GM19468 (cell line): ENCODE results near the gene RAB3A.

ENCODE experiments used
- ATAC-seq: cut with Tn5 transposase; IDR thresholded peaks from one replicate; pipeline ENCODE4 v1.9.1; 2021; ENCODE audit warnings: mild to moderate bottlenecking, moderate library complexity, moderate number of reproducible peaks; ENCODE audit not compliant: unreplicated experiment; ENCODE audit errors: extremely low read depth

The RAB3A gene

DNA sequence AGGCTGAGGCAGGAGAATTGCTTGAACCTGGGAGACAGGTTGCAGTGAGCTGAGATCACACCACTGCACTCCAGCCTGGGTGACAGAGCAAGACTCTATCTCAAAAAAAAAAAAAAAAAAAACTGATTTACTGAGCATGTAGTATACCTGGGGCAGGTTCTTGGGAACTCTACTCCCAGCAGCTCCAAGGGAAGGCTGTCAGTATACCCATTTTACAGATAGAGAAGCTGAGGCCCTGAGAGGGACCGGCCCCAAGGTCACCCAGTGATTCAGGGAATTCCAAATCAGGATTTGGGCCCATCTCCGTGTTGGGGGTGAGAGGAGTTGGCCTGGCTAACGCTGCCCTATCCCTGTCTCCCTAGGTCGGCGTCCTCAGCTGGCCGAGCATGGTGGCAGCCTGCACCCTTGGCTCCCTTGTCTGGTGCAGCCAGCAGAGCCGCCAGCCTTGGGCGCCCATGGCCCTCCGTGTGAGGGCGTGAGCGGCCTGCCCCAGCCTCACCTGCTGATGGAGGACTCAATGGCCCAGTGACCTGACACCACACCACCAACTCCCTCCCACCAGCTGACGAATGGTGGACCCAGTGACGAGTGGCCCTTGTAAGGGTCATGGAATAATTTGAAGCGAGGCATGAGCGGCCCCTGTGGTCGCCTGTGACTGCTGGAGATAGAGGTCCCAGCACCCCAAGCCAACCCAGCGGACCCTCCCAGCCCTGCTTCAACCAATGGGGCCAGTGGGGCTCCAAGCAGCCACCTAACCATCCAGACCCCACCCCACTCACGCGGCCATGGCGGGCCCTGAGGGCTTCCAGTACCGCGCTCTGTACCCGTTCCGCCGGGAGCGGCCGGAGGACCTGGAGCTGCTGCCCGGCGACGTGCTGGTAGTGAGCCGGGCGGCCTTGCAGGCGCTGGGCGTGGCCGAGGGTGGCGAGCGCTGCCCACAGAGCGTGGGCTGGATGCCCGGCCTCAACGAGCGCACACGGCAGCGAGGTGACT, 48.5 kb downstream of the RAB3A start:
- no peak for ATAC-seq

DNA sequence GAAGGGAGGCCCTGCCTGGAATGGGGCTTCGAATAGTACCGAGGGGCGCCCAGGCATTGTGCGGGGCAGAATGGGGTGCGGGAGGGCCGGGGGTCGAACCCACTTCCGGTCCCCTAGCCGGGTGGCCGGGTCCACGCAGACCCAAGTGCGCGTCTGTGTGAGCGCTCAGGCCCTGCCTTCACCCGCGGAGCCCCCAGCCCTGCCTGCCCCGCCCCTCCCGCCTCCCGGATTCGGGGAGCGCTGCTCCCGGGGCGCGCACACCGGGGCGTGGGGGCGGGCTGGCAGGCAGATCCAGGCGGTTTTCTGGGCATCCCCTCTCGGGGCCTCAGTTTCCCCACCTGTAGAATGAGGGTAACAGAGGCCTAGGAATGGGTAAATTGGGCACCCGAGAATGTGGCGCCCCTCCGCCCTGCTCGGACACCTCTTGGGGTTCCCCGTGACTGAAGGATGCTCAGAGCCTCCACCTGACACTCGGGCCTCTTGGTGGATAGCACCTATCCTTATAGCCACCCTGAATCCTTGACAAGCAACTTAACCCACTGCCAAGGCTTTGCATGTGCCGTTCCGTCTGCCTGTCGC, 50.2 kb downstream of the RAB3A start:
- no peak for ATAC-seq

DNA sequence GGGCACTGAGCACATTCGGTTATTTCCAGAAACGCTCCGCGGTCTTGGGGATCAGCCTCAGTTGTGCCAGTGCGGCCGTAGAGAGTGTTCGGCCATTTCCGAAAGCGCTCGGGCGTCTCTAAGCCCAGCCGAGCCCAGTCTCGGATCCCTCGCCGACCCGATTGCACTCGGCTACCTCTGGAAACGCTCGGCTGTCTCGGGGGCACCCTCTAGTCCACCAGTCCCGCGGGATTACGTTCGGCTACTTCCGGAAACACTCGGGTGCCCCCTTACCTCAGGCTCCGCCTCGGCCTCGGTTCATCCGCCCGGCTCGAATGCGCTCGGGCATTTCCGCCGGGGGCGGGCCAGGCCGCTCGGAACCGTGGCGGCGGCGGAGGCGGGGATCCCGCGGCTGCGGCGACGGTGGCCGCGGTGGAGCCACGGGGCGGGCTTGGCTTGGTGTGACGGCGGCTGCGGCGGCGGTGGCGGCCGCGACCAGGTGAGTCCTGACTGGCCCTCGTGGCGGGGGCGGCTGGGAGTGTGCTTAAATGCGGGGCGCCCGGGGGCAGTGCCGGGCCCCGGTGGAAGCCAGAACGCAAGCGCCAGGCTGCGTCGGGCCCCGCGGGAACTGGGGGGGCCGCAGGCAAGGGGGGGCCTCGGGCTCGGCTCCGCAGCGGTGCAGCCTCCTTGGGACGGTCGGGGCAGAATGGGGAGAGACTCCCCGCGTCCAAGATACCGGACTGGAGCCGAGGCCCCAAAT, 50.9 kb downstream of the RAB3A start, which contains the start of gene PIK3R2:
PIK3R2 (plus strand) TSS at position 347 of the 739 bp plus-strand sequence. CDS start 2,717 bp downstream, outside the sequence.
- peak; percentile 72 for ATAC-seq

DNA sequence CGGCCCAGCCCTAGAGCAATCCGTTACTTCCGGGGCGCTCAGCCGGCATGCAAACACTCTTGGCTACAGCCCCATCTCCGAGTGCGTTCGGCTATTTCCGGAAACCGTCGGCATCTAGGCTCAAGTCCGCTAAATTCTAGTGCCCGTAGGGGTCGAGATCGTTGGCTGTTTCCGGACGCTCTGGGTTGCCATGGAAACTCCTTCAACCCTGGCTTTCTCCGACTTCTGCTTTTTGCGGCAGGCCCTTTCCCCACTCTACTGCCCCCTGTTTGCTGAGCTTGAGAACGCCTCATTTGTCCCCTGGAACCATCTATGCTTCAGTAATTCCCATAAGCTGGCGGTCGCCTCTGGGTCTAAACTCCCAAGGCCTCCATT, 51.4 kb downstream of the RAB3A start:
- peak; percentile 41 for ATAC-seq

DNA sequence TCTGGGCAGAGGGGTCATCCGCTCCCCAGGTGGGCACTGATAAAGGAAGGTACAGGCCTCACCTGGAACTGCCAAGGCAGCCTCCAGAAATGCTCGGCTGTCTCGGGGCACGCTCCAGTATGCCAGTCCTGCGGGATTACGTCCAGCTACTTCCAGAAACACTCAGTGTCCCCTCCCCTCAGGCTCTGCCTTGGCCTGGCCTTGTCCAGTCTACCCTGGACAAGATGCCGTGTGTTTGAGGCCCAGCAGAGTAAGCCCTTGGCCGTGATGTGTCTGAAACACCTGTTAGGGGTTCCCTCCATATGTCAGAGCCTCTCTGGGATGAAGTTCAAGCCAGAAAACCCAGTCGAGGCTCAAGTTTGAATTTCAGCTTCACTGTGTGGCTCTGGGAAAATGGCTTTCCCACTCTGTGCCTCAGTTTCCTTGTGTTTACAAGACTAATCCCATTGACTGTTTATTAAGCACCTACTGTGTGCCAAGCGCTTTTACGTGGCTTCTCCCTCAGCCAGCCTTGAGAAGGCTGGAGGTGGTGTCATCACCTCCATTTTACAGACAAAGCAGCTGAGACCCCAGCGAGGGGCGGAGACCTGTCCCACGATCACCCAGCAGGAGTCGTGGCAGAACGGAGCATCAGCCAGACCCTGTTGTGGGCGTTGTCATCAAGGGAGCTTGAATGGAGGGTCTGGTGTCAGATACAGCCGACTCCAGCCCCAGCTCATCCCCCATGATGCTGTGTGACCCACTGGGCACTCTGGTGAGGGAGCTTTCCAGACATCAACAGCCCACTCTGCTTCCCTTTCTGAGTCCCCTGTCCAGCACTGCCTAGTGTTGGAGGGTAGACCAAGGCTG, 52.8 kb downstream of the RAB3A start:
- no peak for ATAC-seq

DNA sequence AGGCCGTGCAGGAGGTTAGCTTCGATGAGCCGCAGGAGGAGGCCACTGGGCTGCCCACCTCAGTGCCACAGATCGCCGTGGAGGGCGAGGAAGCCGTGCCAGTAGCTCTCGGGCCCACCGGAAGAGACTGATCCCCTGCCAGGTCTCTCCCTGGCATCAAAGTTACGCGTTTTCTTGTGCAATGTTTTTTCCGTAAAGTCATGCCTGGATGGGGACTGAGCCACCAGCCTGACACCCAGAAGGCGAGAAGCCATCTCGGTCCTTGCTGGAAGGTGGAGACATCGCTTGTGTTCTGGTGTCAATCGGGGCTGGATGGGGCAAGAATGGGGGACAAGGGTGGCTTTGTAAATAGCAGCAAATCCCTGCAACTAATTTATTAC, 54.3 kb downstream of the RAB3A start:
- ATAC-seq, result no peak

DNA sequence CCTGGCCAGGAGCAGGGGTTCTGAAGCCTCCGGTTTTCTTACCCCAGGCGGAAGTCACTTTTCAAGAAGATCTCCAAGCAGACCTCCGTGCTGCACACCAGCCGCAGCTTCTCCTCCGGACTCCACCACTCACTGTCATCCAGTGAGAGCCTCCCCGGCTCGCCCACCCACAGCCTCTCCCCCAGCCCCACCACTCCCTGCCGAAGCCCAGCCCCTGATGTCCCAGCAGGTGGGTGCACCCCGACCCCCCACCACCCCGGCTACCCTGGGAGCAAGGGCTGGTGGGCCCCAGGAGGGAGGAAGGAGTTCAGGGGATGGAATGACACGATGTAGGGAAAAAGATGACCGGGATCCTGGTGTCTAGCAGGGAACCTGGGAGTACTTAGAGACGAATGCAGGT, 56.4 kb downstream of the RAB3A start:
- no peak for ATAC-seq
